LNCAP (cell line): Measurements from ENCODE around the gene CACNA1C.

Source experiments
- CTCF ChIP-seq: fragments of 450-650 bp; IDR thresholded peaks from 2 replicates; pipeline ENCODE4 v1.5.1; 2017; ENCODE audit warnings: mild to moderate bottlenecking

CACNA1C gene

GRCh38 chr12:2242816-2243215 lies 190.0 kb downstream of the CACNA1C start:
- no peak for TF ChIP-seq CTCF

GRCh38 chr12:2243275-2243674 lies 190.5 kb downstream of the CACNA1C start:
- no peak for TF ChIP-seq CTCF

- no peak for TF ChIP-seq CTCF
Observed at GRCh38 chr12:2244013-2244861, 191.4 kb downstream of the CACNA1C start.

GRCh38 chr12:2246358-2246757 lies 193.6 kb downstream of the CACNA1C start:
- TF ChIP-seq CTCF = no peak

- TF ChIP-seq CTCF = no peak
Observed at GRCh38 chr12:2247120-2247519, 194.3 kb downstream of the CACNA1C start.

- TF ChIP-seq CTCF = no peak
Observed at GRCh38 chr12:2247596-2247995, 194.8 kb downstream of the CACNA1C start.

- TF ChIP-seq CTCF = no peak
Observed at GRCh38 chr12:2248087-2248900, 195.5 kb downstream of the CACNA1C start.
